Neuron (in vitro differentiated cells): ENCODE results near the gene KCTD2.
"Not testable (repeated sequence)": the region's sequence is repeated elsewhere in the genome, so short reads cannot be mapped to it uniquely, and the experiment has no call there.

Experiments used
- H2AFZ ChIP-seq: one replicate; pipeline ENCODE4 v1.6.1; 2013; ENCODE audit warnings: low read depth, mild to moderate bottlenecking, inconsistent platforms, low read length, moderate library complexity
- H3K27me3 ChIP-seq: one replicate; pipeline ENCODE4 v1.6.1; 2013; ENCODE audit warnings: low read length; ENCODE audit not compliant: insufficient read depth
- H3K36me3 ChIP-seq: one replicate; pipeline ENCODE4 v1.6.1; 2013; ENCODE audit warnings: low read length; ENCODE audit not compliant: insufficient read depth
- H3K4me1 ChIP-seq: one replicate; pipeline ENCODE4 v1.6.1; 2013; ENCODE audit warnings: low read length; ENCODE audit not compliant: insufficient read depth
- H3K4me3 ChIP-seq: 2 replicates; pipeline ENCODE4 v1.5.1; 2013; ENCODE audit warnings: mild to moderate bottlenecking, low read length, moderate library complexity
- H3K9me3 ChIP-seq: one replicate; pipeline ENCODE4 v1.6.1; 2013; ENCODE audit warnings: low read length

KCTD2 gene

DNA sequence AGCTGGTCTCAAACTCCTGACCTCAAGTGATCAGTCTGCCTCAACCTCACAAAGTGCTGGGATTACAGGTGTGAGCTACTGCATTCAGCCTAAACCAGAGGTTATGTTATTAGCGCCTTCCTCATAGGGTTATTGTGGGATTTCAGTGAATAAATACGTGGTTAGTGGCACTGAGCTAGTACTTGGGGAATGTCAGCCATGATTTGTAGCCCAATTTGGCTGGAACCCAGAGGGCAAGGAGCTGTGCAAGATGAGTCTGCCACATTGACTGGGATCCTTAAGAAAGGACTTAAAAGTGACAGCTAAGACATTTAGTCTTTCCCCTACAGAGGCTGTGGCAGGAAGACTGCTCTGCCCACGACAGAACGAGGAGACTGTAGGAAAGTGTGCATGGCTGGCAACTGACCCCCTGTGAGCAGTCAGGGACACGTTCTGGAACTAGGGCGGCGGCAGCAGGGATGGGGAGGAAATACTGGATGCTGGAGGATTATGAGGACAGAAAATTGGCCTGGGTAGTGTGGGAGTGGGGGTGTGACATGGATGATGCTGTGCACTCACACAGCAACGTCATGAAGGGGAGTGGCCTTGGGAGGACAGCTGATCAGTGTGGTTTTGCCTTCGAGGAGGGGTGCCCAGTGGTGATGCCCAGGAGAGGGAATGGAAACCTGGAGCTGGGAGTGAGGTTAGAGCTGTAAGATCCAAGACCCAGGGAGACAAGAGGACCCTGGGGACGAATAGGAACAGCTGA lies 14.9 kb upstream of the KCTD2 start:
- Histone ChIP-seq H3K9me3 (no peaks in the 10 kb centered on the region), H2AFZ (no peak overlapping the region), H3K4me1 (peaks cover 4% of the 10 kb centered on the region), H3K4me3 (peak overlapping the region; percentile 10), H3K36me3 (no peaks in the 10 kb centered on the region), H3K27me3 (no peaks in the 10 kb centered on the region)

GRCh38 chr17:75032720-75033280 lies 14.2 kb upstream of the KCTD2 start:
- no peaks in the 10 kb centered on the region for H3K36me3 ChIP-seq
- peak overlapping the region; percentile 69 for H3K4me3 ChIP-seq
- H3K4me1 ChIP-seq = peaks cover 4% of the 10 kb centered on the region
- H3K9me3 ChIP-seq = no peaks in the 10 kb centered on the region
- no peaks in the 10 kb centered on the region for H3K27me3 ChIP-seq
- peak overlapping the region; percentile 90 for H2AFZ ChIP-seq

GRCh38 chr17:75033346-75034235 lies 13.4 kb upstream of the KCTD2 start:
- Histone ChIP-seq H3K4me3 (peak overlapping the region; percentile 69), H2AFZ (peak overlapping the region; percentile 90), H3K36me3 (peaks cover 4% of the 10 kb centered on the region), H3K27me3 (no peaks in the 10 kb centered on the region), H3K4me1 (peaks cover 4% of the 10 kb centered on the region), H3K9me3 (no peaks in the 10 kb centered on the region)

GRCh38 chr17:75034236-75034908 lies 12.7 kb upstream of the KCTD2 start:
- Histone ChIP-seq H3K9me3 (no peaks in the 10 kb centered on the region), H3K4me3 (peak overlapping the region; percentile 69), H3K36me3 (peaks cover 12% of the 10 kb centered on the region), H3K27me3 (no peaks in the 10 kb centered on the region), H2AFZ (peak overlapping the region; percentile 90), H3K4me1 (peaks cover 4% of the 10 kb centered on the region)

GRCh38 chr17:75036643-75037268 lies 10.3 kb upstream of the KCTD2 start:
- Histone ChIP-seq H3K4me3 (no peak overlapping the region), H2AFZ (no peak overlapping the region), H3K9me3 (no peaks in the 10 kb centered on the region), H3K27me3 (no peaks in the 10 kb centered on the region), H3K36me3 (peaks cover 32% of the 10 kb centered on the region), H3K4me1 (peaks cover 4% of the 10 kb centered on the region)

GRCh38 chr17:75039238-75039637 lies 7.8 kb upstream of the KCTD2 start:
- Histone ChIP-seq H3K27me3 (no peaks in the 10 kb centered on the region), H3K36me3 (peaks cover 37% of the 10 kb centered on the region), H3K4me1 (peaks cover 4% of the 10 kb centered on the region), H3K4me3 (no peak overlapping the region), H3K9me3 (no peaks in the 10 kb centered on the region), H2AFZ (no peak overlapping the region)

DNA sequence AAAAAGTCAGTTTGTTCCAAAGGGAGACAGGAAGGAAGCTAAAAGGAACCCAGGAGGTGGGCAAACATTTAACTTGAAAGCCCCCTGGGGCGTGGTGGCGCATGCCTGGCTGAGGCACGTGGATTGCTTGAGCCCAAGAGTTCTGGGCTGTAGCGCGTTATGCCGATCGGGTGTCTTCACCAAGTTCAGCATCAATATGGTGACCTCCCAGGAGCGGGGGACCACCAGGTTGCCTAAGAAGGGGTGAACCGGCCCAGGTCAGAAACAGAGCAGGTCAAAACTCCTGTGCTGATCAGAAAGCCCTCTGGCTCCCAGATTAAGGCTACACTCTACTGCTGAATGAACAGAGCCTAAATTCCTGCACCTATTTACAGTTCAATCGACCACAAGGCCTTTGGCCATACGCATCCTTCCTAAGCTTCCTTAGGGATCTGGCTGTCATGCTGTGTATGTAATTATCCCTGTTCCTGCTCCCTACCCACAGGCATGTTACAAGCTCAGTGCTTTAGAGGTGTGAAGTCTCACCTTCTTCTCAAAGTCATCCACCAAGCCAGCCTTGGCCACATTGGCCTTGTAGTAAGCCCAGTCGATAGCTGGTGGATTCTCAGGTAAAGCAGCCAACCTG lies 5.3 kb upstream of the KCTD2 start:
- H3K4me1 ChIP-seq = peaks cover 4% of the 10 kb centered on the region
- no peak overlapping the region for H3K4me3 ChIP-seq
- H3K9me3 ChIP-seq = no peaks in the 10 kb centered on the region
- H2AFZ ChIP-seq = no peak overlapping the region
- peaks cover 41% of the 10 kb centered on the region for H3K36me3 ChIP-seq
- no peaks in the 10 kb centered on the region for H3K27me3 ChIP-seq

GRCh38 chr17:75043789-75044188 lies 3.2 kb upstream of the KCTD2 start:
- H3K27me3 ChIP-seq, H3K9me3 ChIP-seq, H3K4me3 ChIP-seq, H2AFZ ChIP-seq: not testable (repeated sequence)
- H3K36me3 ChIP-seq = peaks cover 35% of the 10 kb centered on the region
- peaks cover 16% of the 10 kb centered on the region for H3K4me1 ChIP-seq

- H3K36me3 ChIP-seq = peaks cover 28% of the 10 kb centered on the region
- H3K4me3 ChIP-seq = no peak overlapping the region
- no peak overlapping the region for H2AFZ ChIP-seq
- peaks cover 23% of the 10 kb centered on the region for H3K4me1 ChIP-seq
- H3K27me3 ChIP-seq = no peaks in the 10 kb centered on the region
- H3K9me3 ChIP-seq = no peaks in the 10 kb centered on the region
Measured at GRCh38 chr17:75044716-75045115, 2.3 kb upstream of the KCTD2 start.

GRCh38 chr17:75045946-75046406 lies 1.0 kb upstream of the KCTD2 start:
- Histone ChIP-seq H3K4me1 (peaks cover 23% of the 10 kb centered on the region), H3K36me3 (peaks cover 19% of the 10 kb centered on the region), H3K4me3 (peak overlapping the region; percentile 77)
- not testable (repeated sequence) for H2AFZ ChIP-seq, H3K9me3 ChIP-seq, H3K27me3 ChIP-seq

- Histone ChIP-seq H3K4me1 (peaks cover 23% of the 10 kb centered on the region), H3K9me3 (no peaks in the 10 kb centered on the region), H3K4me3 (peak overlapping the region; percentile 77), H3K36me3 (peaks cover 17% of the 10 kb centered on the region), H3K27me3 (no peaks in the 10 kb centered on the region), H2AFZ (no peak overlapping the region)
Measured at GRCh38 chr17:75047398-75048098, 523 bp downstream of the KCTD2 start.
